Activated T-cell treated with anti-CD3 and anti-CD28 coated beads, Interleukin-2, amount 50 U/mL, for 4 hours (primary cell): ENCODE data around the gene TAC4. TPM values are rescaled to one million over a fixed set of nuclear protein-coding genes. Genes with fewer than 3 reads are reported as not detected.

Experiments used
- ATAC-seq, 2 donors: fragments of 200-7000 bp; cut with Tn5 transposase; one replicate each; pipeline ENCODE4 v1.10.0; 2021
- DNase-seq: peaks from one replicate; pipeline ENCODE4 v3.0.0-alpha.2; 2020
- H3K27me3 Mint-ChIP-seq: one replicate; pipeline ENCODE4 v1.8.0; 2021; ENCODE audit warnings: low read depth, mixed read lengths
- H3K36me3 Mint-ChIP-seq: one replicate; pipeline ENCODE4 v1.8.0; 2022; ENCODE audit warnings: mixed read lengths; ENCODE audit not compliant: insufficient read depth
- H3K4me1 Mint-ChIP-seq: one replicate; pipeline ENCODE4 v1.8.0; 2021; ENCODE audit warnings: low read depth, mixed read lengths
- H3K4me3 Mint-ChIP-seq: one replicate; pipeline ENCODE4 v1.8.0; 2021; ENCODE audit warnings: mild to moderate bottlenecking, moderate library complexity, mixed read lengths
- H3K9me3 Mint-ChIP-seq: one replicate; pipeline ENCODE4 v1.8.0; 2021; ENCODE audit warnings: mixed read lengths
- total RNA-seq, 3 donors: library from RNA; stranded (reverse); gene quantifications; one replicate each; pipeline ENCODE4 v1.2.1, GENCODE V29; 2021

The TAC4 gene
- not detected for total RNA-seq

- Mint-ChIP-seq H3K36me3 (peaks cover 3% of the 10 kb centered on the region), H3K9me3 (no peaks in the 10 kb centered on the region), H3K4me3 (no peak within 1 kb of the TSS), H3K27me3 (no peaks in the 10 kb centered on the region), H3K4me1 (peaks cover 18% of the 10 kb centered on the region)
- ATAC-seq (no peak), DNase-seq (no peak)
Observed at GRCh38 chr17:49848019-49848473, at the start of gene TAC4. Gene TAC4, minus strand, starts transcription at chr17:49848069. Its CDS starts 52 bp downstream, at chr17:49848017.

- no peak for ATAC-seq
- no peak overlapping the region for H3K4me3 Mint-ChIP-seq
- no peaks in the 10 kb centered on the region for H3K9me3 Mint-ChIP-seq
- H3K36me3 Mint-ChIP-seq: no peaks in the 10 kb centered on the region
- peaks cover 1% of the 10 kb centered on the region for H3K4me1 Mint-ChIP-seq
- DNase-seq: no peak
- peaks cover 59% of the 10 kb centered on the region for H3K27me3 Mint-ChIP-seq
Observed at GRCh38 chr17:49896860-49897259, 49.0 kb upstream of the TAC4 start.

GRCh38 chr17:49896222-49896621 lies 48.4 kb upstream of the TAC4 start:
- Mint-ChIP-seq H3K27me3 (peaks cover 63% of the 10 kb centered on the region), H3K4me1 (no peaks in the 10 kb centered on the region), H3K9me3 (no peaks in the 10 kb centered on the region), H3K36me3 (no peaks in the 10 kb centered on the region), H3K4me3 (no peak overlapping the region)
- DNase-seq (no peak), ATAC-seq (no peak)

- no peak for ATAC-seq
- Mint-ChIP-seq H3K27me3 (peaks cover 63% of the 10 kb centered on the region), H3K4me1 (no peaks in the 10 kb centered on the region), H3K9me3 (no peaks in the 10 kb centered on the region), H3K36me3 (no peaks in the 10 kb centered on the region), H3K4me3 (no peak overlapping the region)
- no peak for DNase-seq
Observed at GRCh38 chr17:49895812-49896211, 47.9 kb upstream of the TAC4 start.

GRCh38 chr17:49894761-49895160 lies 46.9 kb upstream of the TAC4 start:
- DNase-seq (no peak), ATAC-seq (no peak)
- no peaks in the 10 kb centered on the region for H3K36me3 Mint-ChIP-seq
- no peaks in the 10 kb centered on the region for H3K9me3 Mint-ChIP-seq
- H3K4me3 Mint-ChIP-seq: no peak overlapping the region
- no peaks in the 10 kb centered on the region for H3K4me1 Mint-ChIP-seq
- H3K27me3 Mint-ChIP-seq: peaks cover 62% of the 10 kb centered on the region

- no peaks in the 10 kb centered on the region for H3K9me3 Mint-ChIP-seq
- no peak overlapping the region for H3K4me3 Mint-ChIP-seq
- no peaks in the 10 kb centered on the region for H3K36me3 Mint-ChIP-seq
- DNase-seq: no peak
- no peak for ATAC-seq
- H3K27me3 Mint-ChIP-seq: peaks cover 62% of the 10 kb centered on the region
- H3K4me1 Mint-ChIP-seq: no peaks in the 10 kb centered on the region
Observed at GRCh38 chr17:49891694-49892389, 44.0 kb upstream of the TAC4 start.

GRCh38 chr17:49891271-49891670 lies 43.4 kb upstream of the TAC4 start:
- no peak overlapping the region for H3K4me3 Mint-ChIP-seq
- ATAC-seq (no peak), DNase-seq (no peak)
- peaks cover 62% of the 10 kb centered on the region for H3K27me3 Mint-ChIP-seq
- no peaks in the 10 kb centered on the region for H3K9me3 Mint-ChIP-seq
- no peaks in the 10 kb centered on the region for H3K36me3 Mint-ChIP-seq
- H3K4me1 Mint-ChIP-seq: no peaks in the 10 kb centered on the region

- H3K36me3 Mint-ChIP-seq: no peaks in the 10 kb centered on the region
- no peak overlapping the region for H3K4me3 Mint-ChIP-seq
- no peaks in the 10 kb centered on the region for H3K4me1 Mint-ChIP-seq
- ATAC-seq: no peak
- peaks cover 59% of the 10 kb centered on the region for H3K27me3 Mint-ChIP-seq
- DNase-seq: no peak
- no peaks in the 10 kb centered on the region for H3K9me3 Mint-ChIP-seq
Observed at GRCh38 chr17:49890852-49891251, 43.0 kb upstream of the TAC4 start.

GRCh38 chr17:49890077-49890821 lies 42.4 kb upstream of the TAC4 start:
- H3K9me3 Mint-ChIP-seq: no peaks in the 10 kb centered on the region
- H3K27me3 Mint-ChIP-seq: peaks cover 59% of the 10 kb centered on the region
- no peaks in the 10 kb centered on the region for H3K36me3 Mint-ChIP-seq
- ATAC-seq: no peak
- no peak overlapping the region for H3K4me3 Mint-ChIP-seq
- DNase-seq: no peak
- H3K4me1 Mint-ChIP-seq: no peaks in the 10 kb centered on the region

GRCh38 chr17:49889500-49889899 lies 41.6 kb upstream of the TAC4 start:
- H3K9me3 Mint-ChIP-seq: no peaks in the 10 kb centered on the region
- H3K4me1 Mint-ChIP-seq: no peaks in the 10 kb centered on the region
- H3K4me3 Mint-ChIP-seq: no peak overlapping the region
- no peaks in the 10 kb centered on the region for H3K36me3 Mint-ChIP-seq
- DNase-seq (no peak), ATAC-seq (no peak)
- peaks cover 52% of the 10 kb centered on the region for H3K27me3 Mint-ChIP-seq

- no peaks in the 10 kb centered on the region for H3K36me3 Mint-ChIP-seq
- no peak overlapping the region for H3K4me3 Mint-ChIP-seq
- no peak for ATAC-seq
- H3K9me3 Mint-ChIP-seq: no peaks in the 10 kb centered on the region
- H3K27me3 Mint-ChIP-seq: peaks cover 45% of the 10 kb centered on the region
- DNase-seq: no peak
- H3K4me1 Mint-ChIP-seq: no peaks in the 10 kb centered on the region
Observed at GRCh38 chr17:49887744-49888360, 40.0 kb upstream of the TAC4 start.

GRCh38 chr17:49887086-49887743 lies 39.3 kb upstream of the TAC4 start:
- no peak for DNase-seq
- Mint-ChIP-seq H3K27me3 (peaks cover 45% of the 10 kb centered on the region), H3K9me3 (no peaks in the 10 kb centered on the region), H3K4me3 (no peak overlapping the region), H3K4me1 (no peaks in the 10 kb centered on the region), H3K36me3 (no peaks in the 10 kb centered on the region)
- no peak for ATAC-seq

GRCh38 chr17:49886036-49886435 lies 38.2 kb upstream of the TAC4 start:
- Mint-ChIP-seq H3K4me1 (no peaks in the 10 kb centered on the region), H3K36me3 (no peaks in the 10 kb centered on the region), H3K27me3 (peaks cover 38% of the 10 kb centered on the region), H3K4me3 (no peak overlapping the region), H3K9me3 (no peaks in the 10 kb centered on the region)
- DNase-seq (no peak), ATAC-seq (no peak)

GRCh38 chr17:49882434-49882833 lies 34.6 kb upstream of the TAC4 start:
- DNase-seq: no peak
- no peak overlapping the region for H3K4me3 Mint-ChIP-seq
- H3K4me1 Mint-ChIP-seq: peaks cover 4% of the 10 kb centered on the region
- no peaks in the 10 kb centered on the region for H3K9me3 Mint-ChIP-seq
- no peaks in the 10 kb centered on the region for H3K36me3 Mint-ChIP-seq
- peaks cover 52% of the 10 kb centered on the region for H3K27me3 Mint-ChIP-seq
- no peak for ATAC-seq
